ENCODE measurements around the gene LYPD8. TPM values are rescaled to one million over a fixed set of nuclear protein-coding genes. Genes with fewer than 3 reads are reported as not detected.
"Not testable (repeated sequence)": the region's sequence is repeated elsewhere in the genome, so short reads cannot be mapped to it uniquely, and the experiment has no call there.

Gene LYPD8
- total RNA-seq, 2 experiments from 2014 or later, result not detected

DNA sequence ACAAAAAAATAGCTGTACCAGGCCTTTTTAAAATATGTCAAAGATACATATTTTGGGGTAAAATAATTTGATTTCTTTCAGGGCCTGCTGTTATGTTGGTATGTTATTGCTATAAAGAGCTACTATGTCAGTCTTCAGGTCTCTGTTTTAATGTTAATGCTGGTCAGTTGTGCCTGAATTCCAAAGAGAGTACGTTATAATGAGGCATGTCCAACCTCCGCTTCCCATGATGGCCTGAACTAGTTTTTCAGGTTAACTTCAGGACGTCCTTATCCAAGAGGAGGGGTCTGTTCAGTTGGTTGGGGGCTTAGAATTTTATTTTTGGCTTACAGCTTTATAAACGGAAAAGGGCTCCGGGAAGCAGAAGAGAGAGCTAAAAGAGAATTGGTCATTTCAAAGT is 34.9 kb upstream of the LYPD8 start:
- peaks cover 0 to 13% of the 10 kb centered on the region in 2 experiments for H3K9me3 ChIP-seq (ENCODE audit: control insufficient read depth in 1 of 2, insufficient read depth in 1 of 2, low read length in 2 of 2)
- Mint-ChIP-seq H3K27ac (no peak overlapping the region), H3K9me3 (peaks cover 9% of the 10 kb centered on the region), H3K36me3 (ENCODE audit: low read depth) (no peaks in the 10 kb centered on the region), H3K4me3 (no peak overlapping the region), H3K4me1 (ENCODE audit: low read depth) (no peaks in the 10 kb centered on the region), H3K27me3 (no peaks in the 10 kb centered on the region)
- intact Hi-C loops (cut with DNase I, micrococcal nuclease), result no loop called here
- TF ChIP-seq, protein P1, sequence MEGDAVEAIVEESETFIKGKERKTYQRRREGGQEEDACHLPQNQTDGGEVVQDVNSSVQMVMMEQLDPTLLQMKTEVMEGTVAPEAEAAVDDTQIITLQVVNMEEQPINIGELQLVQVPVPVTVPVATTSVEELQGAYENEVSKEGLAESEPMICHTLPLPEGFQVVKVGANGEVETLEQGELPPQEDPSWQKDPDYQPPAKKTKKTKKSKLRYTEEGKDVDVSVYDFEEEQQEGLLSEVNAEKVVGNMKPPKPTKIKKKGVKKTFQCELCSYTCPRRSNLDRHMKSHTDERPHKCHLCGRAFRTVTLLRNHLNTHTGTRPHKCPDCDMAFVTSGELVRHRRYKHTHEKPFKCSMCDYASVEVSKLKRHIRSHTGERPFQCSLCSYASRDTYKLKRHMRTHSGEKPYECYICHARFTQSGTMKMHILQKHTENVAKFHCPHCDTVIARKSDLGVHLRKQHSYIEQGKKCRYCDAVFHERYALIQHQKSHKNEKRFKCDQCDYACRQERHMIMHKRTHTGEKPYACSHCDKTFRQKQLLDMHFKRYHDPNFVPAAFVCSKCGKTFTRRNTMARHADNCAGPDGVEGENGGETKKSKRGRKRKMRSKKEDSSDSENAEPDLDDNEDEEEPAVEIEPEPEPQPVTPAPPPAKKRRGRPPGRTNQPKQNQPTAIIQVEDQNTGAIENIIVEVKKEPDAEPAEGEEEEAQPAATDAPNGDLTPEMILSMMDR (IDR thresholded peaks at IDR 0.05), result no peak
- no peak overlapping the region for H3K27ac ChIP-seq (ENCODE audit: low read depth in 1 of 2, low read length in 2 of 2)
- CTCF ChIA-PET, result no interaction called here
- H3K27me3 ChIP-seq (ENCODE audit: control insufficient read depth in 1 of 2, insufficient read depth in 2 of 2, low read length in 2 of 2), result no peaks in the 10 kb centered on the region
- ATAC-seq (ENCODE audit: poor library complexity) (no peak), DNase-seq (no peak)
- POLR2A ChIA-PET, result interaction anchor here (0.5 kb wide), 1 partner anchor 1421 kb away, joined by 3 read pairs; no protein-coding TSS in a partner anchor
- no peak overlapping the region for H3K4me3 ChIP-seq (ENCODE audit: low read length)
- H3K4me1 ChIP-seq (ENCODE audit: insufficient read depth, low read length), result no peaks in the 10 kb centered on the region
- no peaks in the 10 kb centered on the region for H3K36me3 ChIP-seq (ENCODE audit: insufficient read depth, low read length)

DNA sequence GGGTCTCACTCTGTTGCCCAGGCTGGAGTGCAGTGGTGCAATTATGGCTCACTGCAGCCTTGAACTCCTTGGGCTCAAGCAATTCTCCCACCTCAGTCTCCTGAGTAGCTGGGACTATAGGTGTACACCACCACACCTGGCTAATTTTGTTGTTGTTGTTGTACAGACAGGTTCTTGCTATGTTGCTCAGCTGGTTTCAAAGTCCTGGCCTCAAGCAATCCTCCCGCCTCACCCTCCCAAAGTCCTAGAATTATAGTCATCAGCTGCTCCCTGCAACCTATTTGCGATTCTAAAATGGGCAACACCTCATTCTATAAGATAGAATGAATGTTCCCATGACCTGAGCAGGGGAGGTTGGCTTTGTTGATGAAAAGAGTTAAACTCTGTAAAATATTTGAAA is 33.8 kb upstream of the LYPD8 start:
- H3K36me3 Mint-ChIP-seq (ENCODE audit: low read depth); H3K27ac ChIP-seq (ENCODE audit: low read depth in 1 of 2, low read length in 2 of 2); CTCF ChIA-PET; H3K27me3 ChIP-seq (ENCODE audit: control insufficient read depth in 1 of 2, insufficient read depth in 2 of 2, low read length in 2 of 2); DNase-seq; H3K4me1 Mint-ChIP-seq (ENCODE audit: low read depth); H3K27me3 Mint-ChIP-seq; H3K4me3 ChIP-seq (ENCODE audit: low read length); intact Hi-C loops (cut with DNase I, micrococcal nuclease); H3K9me3 ChIP-seq (ENCODE audit: control insufficient read depth in 1 of 2, insufficient read depth in 1 of 2, low read length in 2 of 2); H3K4me1 ChIP-seq (ENCODE audit: insufficient read depth, low read length); H3K9me3 Mint-ChIP-seq; H3K4me3 Mint-ChIP-seq; ATAC-seq (ENCODE audit: poor library complexity); H3K36me3 ChIP-seq (ENCODE audit: insufficient read depth, low read length); POLR2A ChIA-PET; H3K27ac Mint-ChIP-seq: not testable (repeated sequence)

GRCh38 chr1:248788327-248788726 is 32.8 kb upstream of the LYPD8 start:
- Histone ChIP-seq H3K36me3 (ENCODE audit: insufficient read depth, low read length) (no peaks in the 10 kb centered on the region), H3K9me3 (ENCODE audit: control insufficient read depth in 1 of 2, insufficient read depth in 1 of 2, low read length in 2 of 2) (no peaks in the 10 kb centered on the region), H3K27me3 (ENCODE audit: control insufficient read depth in 1 of 2, insufficient read depth in 2 of 2, low read length in 2 of 2) (peaks cover 0 to 2% of the 10 kb centered on the region in 2 experiments), H3K27ac (ENCODE audit: low read depth in 1 of 2, low read length in 2 of 2) (no peak overlapping the region), H3K4me3 (ENCODE audit: low read length) (no peak overlapping the region), H3K4me1 (ENCODE audit: insufficient read depth, low read length) (no peaks in the 10 kb centered on the region)
- Mint-ChIP-seq H3K27ac (no peak overlapping the region), H3K4me1 (ENCODE audit: low read depth) (no peaks in the 10 kb centered on the region), H3K9me3 (no peaks in the 10 kb centered on the region), H3K4me3 (no peak overlapping the region), H3K27me3 (peaks cover 2% of the 10 kb centered on the region), H3K36me3 (ENCODE audit: low read depth) (no peaks in the 10 kb centered on the region)
- TF ChIP-seq, protein P1 (IDR thresholded peaks at IDR 0.05), result no peak
- DNase-seq (no peak), ATAC-seq (ENCODE audit: poor library complexity) (no peak)
- ChIA-PET POLR2A (no interaction called here), CTCF (no interaction called here)
- intact Hi-C loops (cut with DNase I, micrococcal nuclease), result no loop called here

- Mint-ChIP-seq H3K9me3 (no peaks in the 10 kb centered on the region), H3K27me3 (peaks cover 11% of the 10 kb centered on the region), H3K4me3 (no peak overlapping the region), H3K27ac (no peak overlapping the region), H3K36me3 (ENCODE audit: low read depth) (no peaks in the 10 kb centered on the region), H3K4me1 (ENCODE audit: low read depth) (no peaks in the 10 kb centered on the region)
- ATAC-seq (ENCODE audit: poor library complexity), result no peak
- POLR2A ChIA-PET, result no interaction called here
- Histone ChIP-seq H3K4me3 (ENCODE audit: low read length) (no peak overlapping the region), H3K36me3 (ENCODE audit: insufficient read depth, low read length) (no peaks in the 10 kb centered on the region), H3K4me1 (ENCODE audit: insufficient read depth, low read length) (no peaks in the 10 kb centered on the region), H3K9me3 (ENCODE audit: control insufficient read depth in 1 of 2, insufficient read depth in 1 of 2, low read length in 2 of 2) (no peaks in the 10 kb centered on the region), H3K27ac (ENCODE audit: low read depth in 1 of 2, low read length in 2 of 2) (no peak overlapping the region), H3K27me3 (ENCODE audit: control insufficient read depth in 1 of 2, insufficient read depth in 2 of 2, low read length in 2 of 2) (peaks cover 0 to 2% of the 10 kb centered on the region in 2 experiments)
- TF ChIP-seq, protein P1 (IDR thresholded peaks at IDR 0.05), result no peak
- intact Hi-C loops (cut with DNase I, micrococcal nuclease), result no loop called here
- DNase-seq, result no peak
- CTCF ChIA-PET, result no interaction called here
Measured at GRCh38 chr1:248787430-248787829, 31.9 kb upstream of the LYPD8 start.
